GM18861 (cell line): ENCODE results near the gene OPRM1.
"Not testable (repeated sequence)": the region's sequence is repeated elsewhere in the genome, so short reads cannot be mapped to it uniquely, and the experiment has no call there.

ENCODE experiments used
- ATAC-seq: cut with Tn5 transposase; IDR thresholded peaks from one replicate; pipeline ENCODE4 v1.9.1; 2021; ENCODE audit not compliant: unreplicated experiment

The OPRM1 gene

GRCh38 chr6:154140743-154141142 is 101.7 kb downstream of the OPRM1 start:
- ATAC-seq: no peak

- ATAC-seq: no peak
Measured at GRCh38 chr6:154143753-154144152, 104.7 kb downstream of the OPRM1 start.

DNA sequence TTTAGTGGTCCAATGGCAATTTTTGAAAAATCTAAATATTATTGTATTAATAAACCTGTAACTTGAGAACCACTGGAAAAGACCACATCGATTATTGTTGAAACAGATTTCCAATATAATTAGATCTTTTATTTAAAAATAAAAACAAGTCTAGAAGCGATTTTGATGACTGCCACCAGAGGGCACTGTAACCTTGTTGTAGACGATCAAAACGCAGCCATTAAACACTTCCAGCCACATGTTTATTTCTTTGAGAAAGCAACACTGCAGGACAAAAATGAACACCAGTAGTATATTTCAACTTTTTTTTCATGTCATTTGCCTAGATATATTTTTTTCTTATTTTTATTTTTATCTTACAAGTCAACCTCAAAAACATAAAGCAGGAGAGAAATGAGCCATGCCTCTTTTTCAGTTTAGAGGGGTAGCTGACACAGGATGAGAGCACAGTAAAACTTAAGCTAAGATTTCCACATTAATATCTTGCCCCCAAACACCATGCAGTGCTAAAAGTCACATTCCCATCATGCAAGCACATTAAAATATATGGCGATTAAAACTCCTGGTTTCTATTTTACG is 115.4 kb downstream of the OPRM1 start:
- ATAC-seq: no peak

DNA sequence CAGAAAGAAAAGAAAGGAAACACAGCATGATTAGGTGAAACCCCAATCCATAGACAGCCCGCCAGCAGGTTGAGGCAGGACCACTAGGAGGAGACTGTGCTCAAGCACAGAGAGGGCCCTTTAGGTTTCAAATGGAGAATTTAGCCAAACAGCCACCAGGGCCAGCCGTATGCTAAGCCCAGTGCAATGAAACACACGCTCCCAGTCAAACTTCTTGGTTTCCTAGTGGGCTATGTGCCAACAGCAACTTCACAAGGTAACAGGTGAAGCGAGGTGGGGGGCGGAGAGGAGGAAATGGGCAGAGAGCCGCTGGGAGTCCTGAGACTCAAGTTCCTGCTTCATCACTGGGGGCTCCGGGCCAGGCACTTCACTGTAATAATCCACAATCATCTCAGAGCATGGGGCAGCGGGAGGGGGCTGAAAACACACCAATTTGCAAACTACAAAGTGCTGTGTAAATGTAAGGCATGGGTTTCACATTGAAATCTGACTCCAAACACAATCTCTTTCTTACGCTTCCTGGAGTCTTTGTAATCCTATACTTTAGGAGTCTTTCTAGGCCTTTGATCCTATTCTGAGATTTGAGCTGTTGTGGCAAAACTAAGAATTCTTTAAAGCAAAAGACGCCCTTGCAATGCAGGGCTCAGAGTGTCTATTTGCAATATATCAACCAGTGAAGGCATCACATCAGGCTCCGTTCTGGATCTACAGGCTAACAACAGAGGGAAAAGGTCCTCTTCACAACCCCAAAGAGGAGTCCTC is 117.3 kb downstream of the OPRM1 start:
- peak; percentile 49 for ATAC-seq

DNA sequence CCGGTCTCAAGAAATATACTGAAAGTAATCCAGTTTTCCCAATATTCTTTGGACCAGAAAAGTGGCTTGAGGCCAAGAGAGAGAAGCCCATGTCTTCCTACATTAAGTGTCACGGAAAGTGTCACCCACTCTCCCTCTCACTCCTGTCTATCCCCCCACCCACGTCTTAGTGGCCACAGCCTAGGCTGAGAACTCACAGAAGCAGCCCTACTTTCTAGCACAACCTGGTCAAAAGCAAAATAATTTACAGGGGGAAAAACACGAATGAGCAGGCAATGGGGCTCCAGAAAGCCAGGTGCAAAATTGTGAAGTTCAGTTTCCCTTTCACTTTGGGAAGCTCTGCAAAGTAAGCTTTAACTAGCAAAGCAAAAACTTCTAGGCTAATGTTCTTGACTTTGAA is 118.0 kb downstream of the OPRM1 start:
- ATAC-seq: peak; percentile 36

- no peak for ATAC-seq
Measured at GRCh38 chr6:154157706-154158105, 118.7 kb downstream of the OPRM1 start.

- no peak for ATAC-seq
Measured at GRCh38 chr6:154159126-154159525, 120.1 kb downstream of the OPRM1 start.

- ATAC-seq: peak; percentile 62
Measured at GRCh38 chr6:154161689-154162088, 122.6 kb downstream of the OPRM1 start.

DNA sequence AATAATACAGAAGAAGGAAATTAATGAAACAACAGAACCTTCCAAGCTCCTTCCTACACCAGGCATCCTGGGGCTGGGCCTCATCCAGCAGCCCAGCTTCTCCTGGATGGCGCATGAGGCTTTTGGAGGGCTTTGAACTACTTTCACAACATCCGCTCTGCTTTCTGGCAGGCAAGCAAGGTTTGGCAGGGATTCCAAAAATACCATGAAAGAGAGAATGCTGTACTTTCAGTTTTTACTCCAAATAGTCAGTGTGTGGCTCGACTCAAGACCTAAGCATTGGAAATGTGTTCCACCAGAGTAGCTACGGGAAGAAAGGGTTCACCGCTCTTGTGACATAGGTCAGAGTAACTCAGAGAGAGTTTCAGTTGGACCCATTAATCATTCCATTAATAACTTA is 125.4 kb downstream of the OPRM1 start:
- ATAC-seq: no peak

DNA sequence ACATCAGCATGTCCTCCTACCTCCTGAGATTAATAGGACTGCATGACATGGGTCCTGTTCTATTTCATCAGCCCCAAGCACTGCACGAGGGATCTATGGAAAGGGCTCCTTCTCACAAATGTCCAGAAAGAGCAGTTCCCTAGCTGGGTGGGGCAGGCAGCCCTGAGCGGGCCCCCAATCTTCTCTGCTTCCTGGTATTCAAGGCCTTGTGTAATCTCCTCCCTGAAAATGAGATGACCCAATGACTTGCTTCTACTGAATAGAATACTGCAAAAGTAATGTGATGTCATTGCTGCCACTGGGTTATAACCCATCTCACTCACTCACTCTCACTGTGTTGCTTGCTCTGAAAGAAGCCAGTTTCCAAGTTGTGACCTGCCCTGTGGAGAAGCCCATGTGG is 126.4 kb downstream of the OPRM1 start:
- ATAC-seq: no peak

GRCh38 chr6:154166140-154166539 is 127.1 kb downstream of the OPRM1 start:
- no peak for ATAC-seq

DNA sequence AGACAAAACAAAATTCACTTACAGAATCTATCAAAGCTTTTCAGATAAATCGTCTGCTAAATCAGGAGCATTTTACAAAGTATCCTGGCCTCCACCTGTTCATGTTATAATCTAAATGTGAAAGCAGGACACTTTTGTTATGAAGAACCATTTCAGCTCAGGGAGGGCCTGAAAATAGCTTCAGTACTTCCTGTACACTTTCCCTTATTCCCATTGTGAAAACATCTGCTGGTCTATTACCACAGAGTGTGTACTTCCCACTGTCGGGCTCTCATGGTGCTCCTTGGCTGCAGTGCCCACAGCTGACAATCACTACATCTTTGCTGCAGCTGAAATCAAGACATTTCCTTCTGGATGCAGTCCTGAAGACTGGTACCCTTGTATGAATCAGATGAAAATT is 128.1 kb downstream of the OPRM1 start:
- ATAC-seq: no peak

DNA sequence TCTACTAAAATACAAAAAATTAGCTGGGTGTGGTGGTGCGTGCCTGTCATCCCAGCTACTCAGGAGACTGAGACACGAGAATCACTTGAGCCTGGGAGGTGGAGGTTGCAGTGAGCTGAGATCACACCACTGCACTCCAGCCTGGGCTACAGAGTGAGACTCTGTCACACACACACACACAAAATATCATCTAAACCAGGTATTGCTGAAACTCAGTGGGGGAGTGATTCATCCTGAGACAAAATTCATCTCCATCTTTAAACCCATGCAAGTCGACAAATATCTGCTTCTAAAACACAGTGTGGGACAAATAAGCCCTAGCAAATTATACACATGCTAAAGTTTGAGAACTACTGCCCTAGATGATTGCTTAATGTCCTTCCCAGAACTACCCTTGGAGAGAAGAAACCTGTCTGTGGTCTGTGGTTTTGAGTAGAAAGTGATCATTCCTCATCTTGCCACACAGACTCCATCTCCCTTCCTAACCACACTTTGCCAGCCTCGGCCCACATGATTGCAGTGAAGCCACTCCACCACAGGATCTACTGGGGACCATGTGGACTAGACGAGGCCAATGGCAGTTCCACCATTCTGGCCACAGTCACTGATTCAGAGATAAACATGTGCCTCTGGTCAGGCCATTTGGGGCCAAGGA is 130.3 kb downstream of the OPRM1 start:
- no peak for ATAC-seq

GRCh38 chr6:154170106-154170505 is 131.1 kb downstream of the OPRM1 start:
- ATAC-seq: no peak

GRCh38 chr6:154172393-154172792 is 133.4 kb downstream of the OPRM1 start:
- ATAC-seq: not testable (repeated sequence)

GRCh38 chr6:154179434-154179833 is 140.4 kb downstream of the OPRM1 start:
- no peak for ATAC-seq

DNA sequence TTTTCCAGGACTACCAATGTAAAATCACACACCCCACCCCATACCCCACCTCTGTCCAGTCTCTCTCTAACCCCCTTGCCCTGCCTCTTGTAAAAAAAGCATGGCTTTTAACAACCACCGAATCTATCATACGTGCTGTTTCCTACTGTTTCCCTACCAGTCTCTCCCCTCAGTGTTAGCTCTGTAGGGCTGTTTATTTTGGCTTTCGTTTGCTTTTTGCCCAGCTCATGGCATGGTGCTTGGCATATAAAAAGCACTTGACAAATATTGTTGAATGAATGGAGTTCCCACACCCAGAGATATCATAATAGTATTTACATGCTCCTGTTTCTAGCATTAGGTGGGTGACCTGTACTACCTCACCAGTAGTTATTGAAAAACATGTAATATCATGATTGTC is 148.2 kb downstream of the OPRM1 start:
- ATAC-seq: no peak

DNA sequence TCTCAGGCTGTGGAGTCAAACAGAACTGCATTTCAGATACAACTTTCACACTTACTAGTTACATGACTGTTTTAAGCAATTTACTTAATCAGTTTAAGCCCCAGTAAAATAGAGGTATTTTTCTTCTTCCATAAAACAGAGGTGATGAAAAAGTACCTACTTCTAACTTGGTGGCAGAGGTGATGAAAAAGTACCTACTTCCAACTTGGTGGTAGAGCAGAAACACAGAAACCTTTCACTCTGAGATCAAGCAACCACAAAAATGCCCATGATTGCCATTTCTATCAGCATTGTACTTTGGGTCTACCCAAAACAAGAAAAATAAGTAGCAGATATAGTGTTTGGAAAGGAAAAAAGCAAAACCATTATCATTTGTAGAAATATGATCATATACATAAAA is 148.7 kb downstream of the OPRM1 start:
- no peak for ATAC-seq

- no peak for ATAC-seq
Measured at GRCh38 chr6:154196333-154196885, 157.4 kb downstream of the OPRM1 start.

- ATAC-seq: no peak
Measured at GRCh38 chr6:154197196-154197860, 158.3 kb downstream of the OPRM1 start.

DNA sequence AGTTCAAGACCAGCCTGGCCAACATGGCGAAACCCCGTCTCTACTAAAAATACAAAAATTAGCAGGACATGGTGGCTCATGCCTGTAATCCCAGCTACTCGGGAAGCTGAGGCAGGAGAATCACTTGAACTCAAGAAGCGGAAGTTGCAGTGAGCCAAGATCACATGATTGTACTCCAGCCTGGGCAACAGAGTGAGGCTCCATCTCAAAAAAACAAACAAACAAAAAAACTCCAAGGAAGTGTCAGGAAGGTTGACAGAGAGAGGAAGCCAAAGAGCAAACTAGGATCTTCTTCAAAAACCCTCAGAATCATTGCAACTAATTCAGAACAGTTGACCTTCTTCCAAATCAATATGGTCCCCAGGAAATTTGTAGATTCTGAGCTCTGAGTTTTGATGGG is 162.6 kb downstream of the OPRM1 start:
- not testable (repeated sequence) for ATAC-seq
